CD4-positive, alpha-beta T cell (primary cell): ENCODE measurements around the gene TEX35. TPM values are rescaled to one million over a fixed set of nuclear protein-coding genes. Genes with fewer than 3 reads are reported as not detected.

Experiments
- ATAC-seq: fragments of 200-7000 bp; cut with Tn5 transposase; one replicate; pipeline ENCODE4 v1.10.0; 2022; ENCODE audit warnings: mild to moderate bottlenecking; ENCODE audit not compliant: poor library complexity
- CTCF ChIA-PET: fragments of 350-600 bp; sonication (Branson Sonifier 250); formaldehyde crosslinking; loops from one replicate; lab custom pipeline; 2021; ENCODE audit warnings: antibody characterized with exemption, inconsistent platforms; lab: Charles Lee
- POLR2A ChIA-PET: fragments of 350-600 bp; sonication (Branson Sonifier 250); formaldehyde crosslinking; loops from one replicate; lab custom pipeline; 2021; ENCODE audit warnings: antibody characterized with exemption, inconsistent platforms; lab: Charles Lee
- DNase-seq, 14 experiments: peaks; one replicate each; pipeline ENCODE4 v3.0.0-alpha.2; 2013 to 2020; ENCODE audit warnings: mixed read lengths in 2 of 14
- H3K27ac ChIP-seq, 2 donors: one replicate each; pipeline versions ENCODE4 v1.5.1 to v1.7.0; 2013; ENCODE audit warnings: low read length in 2 of 2, low read depth in 1 of 2, mild to moderate bottlenecking in 1 of 2
- H3K27me3 ChIP-seq, 2 experiments: 1 replicate in 1 of 2; 2 replicates in 1 of 2; pipeline versions ENCODE4 v1.6.1 to v1.7.0; 2013; ENCODE audit warnings: low read length in 2 of 2, control low read depth in 1 of 2, mild to moderate bottlenecking in 1 of 2, moderate library complexity in 1 of 2; ENCODE audit not compliant: insufficient read depth in 2 of 2, control insufficient read depth in 1 of 2
- H3K36me3 ChIP-seq: one replicate; pipeline ENCODE4 v1.6.1; 2013; ENCODE audit warnings: low read length, control low read depth; ENCODE audit not compliant: insufficient read depth
- H3K4me1 ChIP-seq: one replicate; pipeline ENCODE4 v1.6.1; 2013; ENCODE audit warnings: low read length, control low read depth; ENCODE audit not compliant: insufficient read depth
- H3K4me3 ChIP-seq: one replicate; pipeline ENCODE4 v1.5.1; 2013; ENCODE audit warnings: mild to moderate bottlenecking, low read length, moderate library complexity
- H3K9me3 ChIP-seq, 2 experiments: 1 replicate in 1 of 2; 2 replicates in 1 of 2; pipeline versions ENCODE4 v1.6.1 to v1.7.0; 2013; ENCODE audit warnings: low read length in 2 of 2, mild to moderate bottlenecking in 2 of 2, control low read depth in 1 of 2, moderate library complexity in 1 of 2; ENCODE audit not compliant: control insufficient read depth in 1 of 2, insufficient read depth in 1 of 2
- H3K27ac Mint-ChIP-seq: one replicate; pipeline ENCODE4 v1.8.0; 2020; ENCODE audit warnings: mixed read lengths
- H3K27me3 Mint-ChIP-seq: one replicate; pipeline ENCODE4 v1.8.0; 2021; ENCODE audit warnings: mixed read lengths
- H3K36me3 Mint-ChIP-seq: one replicate; pipeline ENCODE4 v1.8.0; 2021; ENCODE audit warnings: low read depth, mixed read lengths
- H3K4me1 Mint-ChIP-seq: one replicate; pipeline ENCODE4 v1.8.0; 2021; ENCODE audit warnings: low read depth, mixed read lengths
- H3K4me3 Mint-ChIP-seq: one replicate; pipeline ENCODE4 v1.8.0; 2020; ENCODE audit warnings: mild to moderate bottlenecking, mixed read lengths
- H3K9me3 Mint-ChIP-seq: one replicate; pipeline ENCODE4 v1.8.0; 2020; ENCODE audit warnings: mixed read lengths
- intact Hi-C, 2 experiments: fragments of 100-400 bp; cut with DNase I in 1 of 2; cut with micrococcal nuclease in 1 of 2; formaldehyde crosslinking; loops; one replicate each; pipeline versions ENCODE4 v1.15.1 to v1.9.0; 2023 to 2025; cut with DNase I, micrococcal nuclease
- total RNA-seq, 174 experiments: library from RNA in 2 of 174; stranded (reverse) in 2 of 174; gene quantifications; one replicate each; pipeline ENCODE4 v1.2.3 and lab custom pipeline; 2021 to 2026
- TF ChIP-seq, protein P1 (sequence below): fragments of 200-600 bp; IDR thresholded peaks from one replicate; pipeline ENCODE4 v1.8.0; 2022; ENCODE audit warnings: antibody characterized with exemption, mild to moderate bottlenecking

TEX35 gene
- total RNA-seq, 2 experiments from 2014 or later = not detected

DNA sequence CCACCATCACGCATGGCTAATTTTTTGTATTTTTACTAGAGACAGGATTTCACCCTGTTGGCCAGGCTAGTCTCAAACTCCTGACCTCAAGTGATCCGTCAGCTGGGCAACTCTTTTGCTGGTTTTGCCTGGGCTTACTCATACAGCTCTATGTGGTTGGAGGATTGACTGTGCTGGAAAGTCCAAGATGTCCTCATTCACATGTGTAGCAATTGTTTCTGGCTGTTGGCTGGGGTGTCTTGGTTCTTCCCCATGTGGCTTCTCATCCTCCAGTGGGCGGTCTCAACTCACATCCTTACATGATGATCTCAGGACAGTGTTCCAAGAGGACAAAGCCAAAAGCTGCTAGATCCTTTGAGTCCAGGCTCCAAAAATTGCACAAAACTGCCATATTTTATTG is 53.3 kb downstream of the TEX35 start:
- POLR2A ChIA-PET = no interaction called here

DNA sequence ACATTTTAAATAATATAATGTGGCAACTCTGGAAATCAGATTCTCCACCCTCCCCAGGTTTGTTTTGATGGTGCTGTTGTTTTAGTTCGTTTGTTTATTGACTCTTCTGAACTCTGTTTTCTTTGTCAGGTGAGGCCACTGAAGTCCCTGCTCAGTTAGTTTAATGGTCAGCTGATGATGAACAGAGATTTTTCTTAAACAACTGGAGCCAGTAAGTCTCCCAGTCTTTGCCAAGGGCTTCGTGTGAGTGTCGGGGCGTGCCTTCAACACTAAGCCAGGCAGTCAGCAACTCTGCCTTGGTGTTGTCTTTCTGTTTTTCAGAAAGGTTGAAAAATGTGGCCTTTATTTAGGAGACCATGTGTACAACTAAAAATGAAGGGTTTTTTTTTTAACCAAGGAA is 58.9 kb downstream of the TEX35 start:
- no peaks in the 10 kb centered on the region for H3K36me3 Mint-ChIP-seq
- no peak overlapping the region for H3K4me3 ChIP-seq
- H3K4me1 ChIP-seq = no peaks in the 10 kb centered on the region
- DNase-seq (no peak), ATAC-seq (no peak)
- no peak overlapping the region for H3K27ac ChIP-seq
- intact Hi-C loops = no loop called here
- no peaks in the 10 kb centered on the region for H3K27me3 Mint-ChIP-seq
- no peaks in the 10 kb centered on the region for H3K9me3 ChIP-seq
- H3K9me3 Mint-ChIP-seq = no peaks in the 10 kb centered on the region
- TF ChIP-seq, protein P1, sequence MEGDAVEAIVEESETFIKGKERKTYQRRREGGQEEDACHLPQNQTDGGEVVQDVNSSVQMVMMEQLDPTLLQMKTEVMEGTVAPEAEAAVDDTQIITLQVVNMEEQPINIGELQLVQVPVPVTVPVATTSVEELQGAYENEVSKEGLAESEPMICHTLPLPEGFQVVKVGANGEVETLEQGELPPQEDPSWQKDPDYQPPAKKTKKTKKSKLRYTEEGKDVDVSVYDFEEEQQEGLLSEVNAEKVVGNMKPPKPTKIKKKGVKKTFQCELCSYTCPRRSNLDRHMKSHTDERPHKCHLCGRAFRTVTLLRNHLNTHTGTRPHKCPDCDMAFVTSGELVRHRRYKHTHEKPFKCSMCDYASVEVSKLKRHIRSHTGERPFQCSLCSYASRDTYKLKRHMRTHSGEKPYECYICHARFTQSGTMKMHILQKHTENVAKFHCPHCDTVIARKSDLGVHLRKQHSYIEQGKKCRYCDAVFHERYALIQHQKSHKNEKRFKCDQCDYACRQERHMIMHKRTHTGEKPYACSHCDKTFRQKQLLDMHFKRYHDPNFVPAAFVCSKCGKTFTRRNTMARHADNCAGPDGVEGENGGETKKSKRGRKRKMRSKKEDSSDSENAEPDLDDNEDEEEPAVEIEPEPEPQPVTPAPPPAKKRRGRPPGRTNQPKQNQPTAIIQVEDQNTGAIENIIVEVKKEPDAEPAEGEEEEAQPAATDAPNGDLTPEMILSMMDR = no peak
- no peak overlapping the region for H3K4me3 Mint-ChIP-seq
- ChIA-PET CTCF (no interaction called here), POLR2A (no interaction called here)
- no peaks in the 10 kb centered on the region for H3K36me3 ChIP-seq
- no peaks in the 10 kb centered on the region for H3K27me3 ChIP-seq
- no peaks in the 10 kb centered on the region for H3K4me1 Mint-ChIP-seq
- H3K27ac Mint-ChIP-seq = no peak overlapping the region

More for the DNA sequence above, 53.3 kb downstream of the TEX35 start:
- no peaks in the 10 kb centered on the region for H3K9me3 Mint-ChIP-seq
- no peaks in the 10 kb centered on the region for H3K27me3 ChIP-seq
- DNase-seq (no peak), ATAC-seq (no peak)
- H3K9me3 ChIP-seq = no peaks in the 10 kb centered on the region
- no peak overlapping the region for H3K4me3 ChIP-seq
- CTCF ChIA-PET = no interaction called here
- H3K4me3 Mint-ChIP-seq = no peak overlapping the region
- H3K4me1 Mint-ChIP-seq = no peaks in the 10 kb centered on the region
- no peaks in the 10 kb centered on the region for H3K36me3 Mint-ChIP-seq
- no peak overlapping the region for H3K27ac ChIP-seq
- H3K27me3 Mint-ChIP-seq = peaks cover 3% of the 10 kb centered on the region
- intact Hi-C loops = no loop called here
- no peak overlapping the region for H3K27ac Mint-ChIP-seq
- no peaks in the 10 kb centered on the region for H3K36me3 ChIP-seq
- TF ChIP-seq, protein P1 = no peak
- no peaks in the 10 kb centered on the region for H3K4me1 ChIP-seq

Other genes with a start within 250 kb of the TEX35 start
- gene CLEC20A, start 16.1 kb upstream of the TEX35 start, total RNA-seq = not detected
- gene RALGPS2, start 212.1 kb downstream of the TEX35 start, total RNA-seq = 10 to 100 TPM in 1 of 2 experiments, 1 to 10 TPM in 1; 8.6 to 10.8 TPM